ENCODE results near the gene KLF1. TPM values are rescaled to one million over a fixed set of nuclear protein-coding genes. Genes with fewer than 3 reads are reported as not detected.
A peak's percentile ranks its signal among the peaks of the same experiment; 100 is the strongest.

KLF1 gene
- under 1 TPM in 2 of 9 donors, not detected in 7; 0.19 to 0.25 TPM for total RNA-seq
- polyA plus RNA-seq = not detected
- long read RNA-seq, donor 1 = 0 reads
- long read RNA-seq, donor 2 = 0 reads
- long read RNA-seq, donor 3 = 0 reads

- TF ChIP-seq POLR2A (IDR thresholded peaks at IDR 0.05) (no peak), CTCF (IDR thresholded peaks at IDR 0.05) (no peak)
- intact Hi-C loops (cut with DNase I) = loop anchor here in 8 of 10 donors (2.0 to 10.0 kb wide), 6 partner anchors 24 to 208 kb away; partner anchors contain the start of genes DAND5 (in 4 of the 8), CALR (in 1 of the 8) and FARSA (in 1 of the 8)
- ATAC-seq = no peak
- H3K4me1 ChIP-seq = peaks cover 2 to 50% (median 21%) of the 10 kb centered on the region in 12 donors
- H3K27me3 ChIP-seq = peaks cover 11 to 43% (median 23%) of the 10 kb centered on the region in 9 donors
- H3K9me3 ChIP-seq = peaks cover 0 to 9% (median 0%) of the 10 kb centered on the region in 12 donors
- peak within 1 kb of the TSS in 4 of 12 donors; percentile 31 to 61 (median 48) for H3K4me3 ChIP-seq
- 52 to 67% (median 53%) methylated on average over 14 to 17 of the region's 17 CpGs for WGBS, 4 donors
- no peak for DNase-seq
- H3K27ac ChIP-seq = no peak within 1 kb of the TSS
- H3K36me3 ChIP-seq = no peaks in the 10 kb centered on the region
These were observed at the start of gene KLF1 for GRCh38 chr19:12886969-12887747. KLF1 (minus strand) TSS chr19:12887201; CDS start chr19:12887140, 61 bp downstream.

- Histone ChIP-seq H3K4me3 (no peak overlapping the region), H3K9me3 (no peaks in the 10 kb centered on the region), H3K36me3 (peaks cover 0 to 26% (median 19%) of the 10 kb centered on the region in 9 donors), H3K4me1 (peaks cover 13 to 57% (median 41%) of the 10 kb centered on the region in 12 donors), H3K27me3 (no peaks in the 10 kb centered on the region), H3K27ac (peak overlapping the region in 1 of 12 donors; percentile 69)
- whole genome bisulfite sequencing, 4 donors = 72 to 80% (median 77%) methylated on average over 7 of the region's 7 CpGs
- ATAC-seq = no peak
- DNase-seq = no peak
- intact Hi-C loops (cut with DNase I) = loop anchor here in 1 of 10 donors (10.0 kb wide), 1 partner anchor 52 kb away; the partner anchor contains the start of genes DNASE2 and KLF1
- TF ChIP-seq POLR2A (IDR thresholded peaks at IDR 0.05) (no peak), CTCF (IDR thresholded peaks at IDR 0.05) (no peak)
These were observed 49.6 kb upstream of the KLF1 start for GRCh38 chr19:12936582-12936981.

GRCh38 chr19:12935071-12935470 lies 48.1 kb upstream of the KLF1 start:
- intact Hi-C loops (cut with DNase I) = loop anchor here in 1 of 10 donors (10.0 kb wide), 1 partner anchor 50 kb away; the partner anchor contains the start of genes DNASE2 and KLF1
- no peaks in the 10 kb centered on the region for H3K9me3 ChIP-seq
- no peak for ATAC-seq
- no peak overlapping the region for H3K27ac ChIP-seq
- TF ChIP-seq CTCF (IDR thresholded peaks at IDR 0.05) (no peak), POLR2A (IDR thresholded peaks at IDR 0.05) (no peak)
- WGBS, 4 donors = 87 to 94% (median 93%) methylated on average over 10 of the region's 10 CpGs
- H3K4me1 ChIP-seq = peaks cover 11 to 43% (median 28%) of the 10 kb centered on the region in 12 donors
- H3K27me3 ChIP-seq = no peaks in the 10 kb centered on the region
- DNase-seq = no peak
- H3K36me3 ChIP-seq = peaks cover 0 to 26% (median 13%) of the 10 kb centered on the region in 9 donors
- H3K4me3 ChIP-seq = no peak overlapping the region
